Stimulated activated CD8-positive, alpha-beta memory T cell treated with anti-CD3 and anti-CD28 coated beads, Interleukin-7, amount 100 ng/mL, for 48 hours (primary cell): ENCODE results near the gene FOXO3.

Experiments
- DNase-seq, 2 donors: peaks; one replicate each; pipeline ENCODE4 v3.0.0-alpha.2; 2020; ENCODE audit warnings: low read depth in 1 of 2; ENCODE audit errors: extremely low read depth in 1 of 2

The FOXO3 gene

DNA sequence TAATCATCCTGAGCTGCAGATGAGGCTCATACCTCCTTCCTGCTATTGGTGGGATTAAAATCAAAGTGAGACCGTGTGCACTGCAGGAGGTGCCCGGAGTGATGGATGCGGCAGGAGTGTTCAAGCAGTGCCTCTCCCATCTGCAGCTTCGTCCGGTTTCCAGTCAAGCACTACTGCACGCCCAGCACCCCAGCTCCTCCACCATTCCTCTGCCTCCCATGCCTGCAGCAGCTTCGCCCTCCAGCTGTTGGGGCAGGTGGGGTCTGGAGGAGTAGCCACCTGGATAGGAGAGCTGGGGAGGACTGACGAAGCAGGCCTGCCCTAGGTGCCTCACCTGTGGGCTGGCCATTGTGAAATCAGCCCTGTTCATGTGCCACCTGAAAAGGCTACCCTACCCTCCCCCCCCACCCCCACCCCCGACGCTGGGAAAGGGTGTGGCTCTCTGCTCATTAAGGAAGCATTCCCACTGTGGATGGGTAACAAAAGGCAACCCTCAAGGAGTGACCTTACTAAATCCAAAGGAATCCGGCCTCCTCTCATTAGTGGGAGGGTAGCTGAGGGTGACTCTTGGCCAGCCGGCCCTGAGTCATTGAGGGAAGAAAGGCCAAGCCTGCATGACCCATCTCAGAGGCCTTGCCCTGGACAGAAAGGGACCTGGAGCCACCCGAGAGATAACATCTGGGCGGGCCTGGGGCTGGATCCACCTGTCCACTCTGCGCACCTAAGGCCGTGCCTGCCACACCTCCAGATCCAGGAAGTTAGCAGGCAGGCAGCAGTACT is 171.6 kb downstream of the FOXO3 start:
- DNase-seq = no peak

DNA sequence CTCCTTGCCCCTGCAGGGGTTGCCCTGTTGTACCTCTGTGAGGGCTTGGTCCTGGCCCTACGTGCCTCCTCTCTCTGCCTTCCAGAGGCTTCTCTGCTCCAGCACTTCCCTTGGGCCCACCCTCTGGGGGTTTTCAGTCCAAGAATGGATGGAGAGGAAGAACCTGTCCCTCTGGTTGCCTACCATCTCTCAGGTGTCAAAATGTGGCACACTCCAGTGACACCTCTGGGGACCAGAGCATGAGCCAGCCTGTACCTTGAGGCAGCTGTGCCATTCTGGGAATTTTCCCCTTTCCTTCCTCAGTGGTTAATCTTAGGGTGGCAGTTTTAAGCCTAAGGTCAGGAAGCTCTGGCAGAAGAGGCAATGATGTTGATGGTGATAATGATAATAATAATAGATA is 172.3 kb downstream of the FOXO3 start:
- no peak for DNase-seq

DNA sequence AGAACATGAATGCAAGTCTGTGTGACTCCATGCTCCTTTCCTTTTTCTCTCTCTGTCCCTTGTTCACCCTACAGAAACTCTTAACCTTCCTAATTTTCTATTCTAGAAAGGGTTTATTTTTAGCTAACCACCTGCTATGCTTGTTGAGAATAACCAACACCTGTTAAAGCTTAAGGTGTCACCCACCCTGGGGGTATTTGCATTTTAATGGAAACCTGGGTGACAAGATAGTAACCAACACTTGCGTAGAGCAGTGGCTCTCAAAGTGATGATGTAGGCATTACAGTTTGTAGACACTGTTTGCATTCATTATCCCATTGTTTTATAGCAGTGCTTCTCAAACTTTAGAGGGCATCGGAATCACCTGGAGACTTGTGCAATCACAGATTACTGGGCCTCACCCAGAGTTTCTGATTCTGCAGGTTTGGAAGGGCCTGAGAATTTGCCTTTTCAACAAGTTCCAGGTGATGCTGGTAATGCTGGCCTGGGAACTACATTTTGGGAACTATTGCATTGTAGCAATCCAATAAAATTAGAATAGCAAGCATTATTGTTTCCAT is 173.1 kb downstream of the FOXO3 start:
- no peak for DNase-seq
